Measurements from ENCODE around the gene CCDC33.

DNA sequence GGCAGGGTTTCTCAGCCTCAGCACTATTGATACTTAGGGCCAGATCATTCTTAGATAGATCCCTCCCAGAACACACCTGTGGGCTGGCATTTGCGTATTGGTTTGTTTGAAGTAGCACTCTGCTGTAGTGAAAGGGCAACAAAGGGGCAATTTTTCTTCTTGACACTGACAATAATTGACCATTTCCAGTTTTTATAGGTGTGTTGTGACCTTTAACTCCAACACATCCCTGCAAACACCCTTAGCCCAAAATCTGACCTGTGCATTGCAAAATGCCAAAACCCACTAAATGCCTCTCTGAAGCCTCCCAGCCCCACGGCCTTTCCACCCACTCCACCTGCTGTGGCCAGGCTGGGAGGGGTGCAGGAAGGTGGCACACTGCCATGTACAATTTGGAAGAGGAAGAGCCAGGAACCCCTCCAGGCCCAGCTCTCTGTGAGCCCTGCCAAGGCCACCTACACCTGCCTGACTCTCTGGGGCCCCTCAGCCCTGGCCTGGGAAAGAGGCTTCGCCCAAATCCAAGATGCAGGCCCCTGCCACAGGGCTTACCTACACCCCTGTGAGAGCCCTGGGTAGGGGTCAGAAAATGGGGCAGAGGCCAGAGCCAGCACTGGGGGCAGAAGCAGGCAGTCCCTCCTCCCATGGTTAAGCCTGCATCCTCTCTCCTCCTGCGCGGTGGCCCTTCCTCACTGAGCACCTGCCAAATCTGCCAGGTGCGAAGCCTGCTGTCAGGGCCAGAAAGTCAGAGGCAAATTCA is 140.9 kb downstream of the CCDC33 start:
- TF ChIP-seq POLR2AphosphoS5 (IDR thresholded peaks at IDR 0.05), result no peak
- TF ChIP-seq, protein P1, sequence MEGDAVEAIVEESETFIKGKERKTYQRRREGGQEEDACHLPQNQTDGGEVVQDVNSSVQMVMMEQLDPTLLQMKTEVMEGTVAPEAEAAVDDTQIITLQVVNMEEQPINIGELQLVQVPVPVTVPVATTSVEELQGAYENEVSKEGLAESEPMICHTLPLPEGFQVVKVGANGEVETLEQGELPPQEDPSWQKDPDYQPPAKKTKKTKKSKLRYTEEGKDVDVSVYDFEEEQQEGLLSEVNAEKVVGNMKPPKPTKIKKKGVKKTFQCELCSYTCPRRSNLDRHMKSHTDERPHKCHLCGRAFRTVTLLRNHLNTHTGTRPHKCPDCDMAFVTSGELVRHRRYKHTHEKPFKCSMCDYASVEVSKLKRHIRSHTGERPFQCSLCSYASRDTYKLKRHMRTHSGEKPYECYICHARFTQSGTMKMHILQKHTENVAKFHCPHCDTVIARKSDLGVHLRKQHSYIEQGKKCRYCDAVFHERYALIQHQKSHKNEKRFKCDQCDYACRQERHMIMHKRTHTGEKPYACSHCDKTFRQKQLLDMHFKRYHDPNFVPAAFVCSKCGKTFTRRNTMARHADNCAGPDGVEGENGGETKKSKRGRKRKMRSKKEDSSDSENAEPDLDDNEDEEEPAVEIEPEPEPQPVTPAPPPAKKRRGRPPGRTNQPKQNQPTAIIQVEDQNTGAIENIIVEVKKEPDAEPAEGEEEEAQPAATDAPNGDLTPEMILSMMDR (IDR thresholded peaks at IDR 0.05), result no peak
